K562 (cell line): ENCODE data around the gene COA4. TPM values are rescaled to one million over a fixed set of nuclear protein-coding genes. Genes with fewer than 3 reads are reported as not detected.

Experiments used
- ATAC-seq: fragments of 200-7000 bp; cut with Tn5 transposase; 3 replicates; pipeline ENCODE4 v1.9.1; 2020; ENCODE audit warnings: moderate library complexity
- BruUV-seq: library from RNA; stranded (reverse); fragments of 400-500 nt; replicated peaks from 2 replicates; lab custom pipeline; 2021; lab: Mats Ljungman, UMichigan
- CTCF ChIA-PET: fragments of 300-600 bp; formaldehyde crosslinking; extraction: SDS; loops from one replicate; lab custom pipeline; 2021; ENCODE audit warnings: low intra/inter-chr PET ratio; lab: Yijun Ruan, JAX
- POLR2A ChIA-PET: fragments of 300-600, 350-650 bp; sonication (Branson Sonifier 250); formaldehyde crosslinking; extraction: SDS; loops from one replicate; lab custom pipeline; 2021; ENCODE audit warnings: antibody characterized with exemption, inconsistent platforms; lab: Yijun Ruan, JAX
- DNase-seq, 4 experiments: peaks; one replicate each; pipeline versions ENCODE4 v3.0.0 to v3.0.0-alpha.2; 2011 to 2018; ENCODE audit warnings: low spot score in 3 of 4, mixed read lengths in 3 of 4; ENCODE audit errors: extremely low read depth in 1 of 4
- FAIRE-seq: peaks from 2 replicates; lab custom pipeline; 2011; peaks lifted over from hg19 to GRCh38; lab: Jason Lieb, UNC
- H2AFZ ChIP-seq: 2 replicates; pipeline ENCODE4 v1.6.0; 2011; ENCODE audit warnings: low read depth, low read length, control low read depth, inconsistent platforms
- H3K27ac ChIP-seq: fragments of 200-600 bp; 3 replicates; pipeline ENCODE4 v1.8.0; 2011; ENCODE audit warnings: low read depth, mild to moderate bottlenecking, control low read depth, inconsistent platforms, low read length, moderate library complexity, mixed read lengths; ENCODE audit errors: extremely low read depth
- H3K27me3 ChIP-seq, 2 experiments: fragments of 300-600 bp in 1 of 2; 2 replicates in 1 of 2; 3 replicates in 1 of 2; pipeline versions ENCODE4 v1.6.0 to v1.8.0; 2011; ENCODE audit warnings: inconsistent platforms in 2 of 2, low read length in 2 of 2, mild to moderate bottlenecking in 1 of 2, mixed read lengths in 1 of 2, moderate library complexity in 1 of 2; ENCODE audit not compliant: control insufficient read depth in 2 of 2, insufficient read depth in 2 of 2
- H3K36me3 ChIP-seq: fragments of 300-600 bp; 3 replicates; pipeline ENCODE4 v1.8.0; 2011; ENCODE audit warnings: mild to moderate bottlenecking, low read length, inconsistent platforms; ENCODE audit not compliant: control insufficient read depth, insufficient read depth
- H3K4me1 ChIP-seq, 2 experiments: fragments of 200-600 bp in 1 of 2; replicated peaks in 1 of 2; 2 replicates in 1 of 2; 3 replicates in 1 of 2; pipeline versions ENCODE4 v1.5.1 to v1.8.0; 2011; ENCODE audit warnings: inconsistent platforms in 2 of 2, low read length in 2 of 2, mild to moderate bottlenecking in 1 of 2, mixed read lengths in 1 of 2, moderate library complexity in 1 of 2; ENCODE audit not compliant: control insufficient read depth in 2 of 2, insufficient read depth in 2 of 2
- H3K4me2 ChIP-seq: 2 replicates; pipeline ENCODE4 v1.6.1; 2011; ENCODE audit warnings: low read length, control low read depth, inconsistent platforms, mixed read lengths; ENCODE audit not compliant: insufficient read depth
- H3K4me3 ChIP-seq: fragments of 200-600 bp; sonication (generic), shearing (Covaris generic); 2 replicates; pipeline ENCODE4 v1.5.1; 2016; ENCODE audit warnings: control low read depth, inconsistent platforms
- H3K79me2 ChIP-seq: fragments of 200-600 bp; 3 replicates; pipeline ENCODE4 v1.8.0; 2011; ENCODE audit warnings: low read length, inconsistent platforms; ENCODE audit not compliant: control insufficient read depth, insufficient read depth
- H3K9ac ChIP-seq, 2 experiments: 2 replicates each; pipeline versions ENCODE4 v1.6.0 to v1.6.1; 2011; ENCODE audit warnings: low read depth in 2 of 2, low read length in 2 of 2, control low read depth in 1 of 2, inconsistent platforms in 1 of 2, mild to moderate bottlenecking in 1 of 2, mixed read lengths in 1 of 2; ENCODE audit not compliant: insufficient read depth in 1 of 2
- H3K9me1 ChIP-seq: one replicate; pipeline ENCODE4 v1.6.0; 2011; ENCODE audit warnings: inconsistent platforms, mild to moderate bottlenecking, low read length, moderate library complexity; ENCODE audit not compliant: control insufficient read depth, insufficient read depth
- H3K9me3 ChIP-seq: replicated peaks from 2 replicates; pipeline ENCODE4 v1.5.1; 2011; ENCODE audit warnings: low read depth, low read length, inconsistent platforms; ENCODE audit not compliant: control insufficient read depth, insufficient read depth
- H4K20me1 ChIP-seq: replicated peaks from 2 replicates; pipeline ENCODE4 v1.6.1; 2011; ENCODE audit warnings: low read length, inconsistent platforms, mixed read lengths; ENCODE audit not compliant: control insufficient read depth, insufficient read depth
- BMI1 ChIP-seq: fragments of 150-350 bp; IDR thresholded peaks from 2 replicates; pipeline ENCODE4 v1.6.1; 2014; ENCODE audit warnings: low read length
- FOXA1 ChIP-seq: fragments of 450-650 bp; IDR thresholded peaks from 2 replicates; pipeline ENCODE4 v1.6.1; 2016; ENCODE audit warnings: mild to moderate bottlenecking, borderline replicate concordance
- FOXJ3 ChIP-seq: sonication (generic); formaldehyde crosslinking; IDR thresholded peaks from 2 replicates; pipeline ENCODE4 v1.4.0; 2020; ENCODE audit warnings: mild to moderate bottlenecking, missing genetic modification reagents
- GTF2F1 ChIP-seq: IDR thresholded peaks from 2 replicates; pipeline ENCODE4 v1.6.1; 2011; ENCODE audit warnings: low read depth, low read length, improper control_type of control experiment
- MCM3 ChIP-seq: fragments of 450-650 bp; IDR thresholded peaks from 2 replicates; pipeline ENCODE4 v1.6.1; 2016
- NCOA6 ChIP-seq: fragments of 450-650 bp; IDR thresholded peaks from 2 replicates; pipeline ENCODE4 v1.6.1; 2017; ENCODE audit warnings: mild to moderate bottlenecking
- NR2F6 ChIP-seq: fragments of 450-650 bp; formaldehyde crosslinking; IDR thresholded peaks from 2 replicates; pipeline ENCODE4 v1.4.0; 2020; ENCODE audit warnings: mild to moderate bottlenecking
- POLR2AphosphoS5 ChIP-seq: IDR thresholded peaks from 2 replicates; pipeline ENCODE4 v1.6.1; 2011; ENCODE audit warnings: mild to moderate bottlenecking, low read depth, low read length, moderate library complexity; ENCODE audit not compliant: control insufficient read depth, insufficient read depth
- SMAD4 ChIP-seq: fragments of 250-450 bp; sonication (Bioruptor Pico); conservative IDR thresholded peaks from 2 replicates; pipeline ENCODE4 v1.8.0; 2021; ENCODE audit warnings: inconsistent platforms, mild to moderate bottlenecking, moderate library complexity
- TRIM28 ChIP-seq: fragments of 450-650 bp; IDR thresholded peaks from 2 replicates; pipeline ENCODE4 v1.6.1; 2017
- ZNF140 ChIP-seq: fragments of 250-450 bp; sonication (Bioruptor Pico); IDR thresholded peaks from 2 replicates; pipeline ENCODE4 v1.8.0; 2021; ENCODE audit warnings: moderate library complexity, mild to moderate bottlenecking, inconsistent platforms
- ZNF165 ChIP-seq: fragments of 250-450 bp; sonication (Bioruptor Pico); IDR thresholded peaks from 2 replicates; pipeline ENCODE4 v1.4.0; 2020; ENCODE audit warnings: borderline replicate concordance
- ZNF41 ChIP-seq: fragments of 250-450 bp; sonication (Bioruptor Pico); conservative IDR thresholded peaks from 2 replicates; pipeline ENCODE4 v1.4.0; 2020; ENCODE audit warnings: mild to moderate bottlenecking
- ZNF561 ChIP-seq: fragments of 450-650 bp; formaldehyde crosslinking; conservative IDR thresholded peaks from 2 replicates; pipeline ENCODE4 v1.4.0; 2020; ENCODE audit warnings: mild to moderate bottlenecking, moderate library complexity
- ZSCAN32 ChIP-seq: fragments of 450-650 bp; formaldehyde crosslinking; IDR thresholded peaks from 2 replicates; pipeline ENCODE4 v1.4.0; 2020; ENCODE audit warnings: mild to moderate bottlenecking, moderate library complexity
- WGBS: fragments of 100-300 bp; shearing (Covaris generic); methylation state at CpG from one replicate; pipeline ENCODE4 v1.1.6; 2016; ENCODE audit warnings: low coverage, mixed read lengths; ENCODE audit not compliant: insufficient coverage; ENCODE audit errors: missing lambda C conversion rate; 5-methylcytosine and 5-hydroxymethylcytosine counted together
- in situ Hi-C: fragments of 300-500 bp; cut with MboI; formaldehyde crosslinking; loops from 4 replicates; pipeline ENCODE4 v1.15.0; 2018; ENCODE audit warnings: inconsistent platforms, mixed read lengths
- intact Hi-C: fragments of 100-400 bp; cut with micrococcal nuclease; formaldehyde crosslinking; loops from 2 replicates; pipeline ENCODE4 v1.14.2; 2022
- polyA plus RNA-seq, 8 experiments: library from polyadenylated mRNA; depleted of rRNA in 4 of 8; stranded (reverse) in 5 of 8; unstranded in 3 of 8; fragments of >200 nt; fragmentation: Nextera tagmentation in 2 of 8; fragmentation: Illumina TruSeq in 1 of 8; extraction: Ambion mirVana in 2 of 8; extraction: Trizol in 1 of 8; gene quantifications; 2 replicates each; pipeline versions ENCODE4 v1.2.1 to v1.2.3, GENCODE V29; 2011 to 2014; ENCODE audit warnings: inconsistent platforms in 1 of 8, missing spikeins in 1 of 8
- total RNA-seq, 7 experiments: library from RNA; depleted of rRNA in 6 of 7; stranded (reverse); fragments of >200 nt in 6 of 7; fragmentation: Illumina TruSeq in 2 of 7; extraction: Trizol in 2 of 7; gene quantifications; 2 replicates each; pipeline versions ENCODE4 v1.2.1 to v1.2.3, GENCODE V29; 2011 to 2021; ENCODE audit warnings: low replicate concordance in 1 of 7
- TF ChIP-seq, protein P1 (sequence below): sonication (generic); formaldehyde crosslinking; IDR thresholded peaks from 2 replicates; pipeline ENCODE4 v1.8.0; 2022; ENCODE audit warnings: mild to moderate bottlenecking, low read depth, missing genetic modification reagents
- TF ChIP-seq, protein P2 (sequence below): sonication (generic); formaldehyde crosslinking; IDR thresholded peaks from 2 replicates; pipeline ENCODE4 v1.8.1; 2022; ENCODE audit warnings: missing genetic modification reagents
- TF ChIP-seq, protein P3 (sequence below), 2 experiments: fragments of 250-450 bp in 1 of 2; fragments of 450-650 bp in 1 of 2; sonication (Bioruptor Pico) in 1 of 2; IDR thresholded peaks; 2 replicates each; pipeline versions ENCODE4 v1.6.1 to v1.8.0; 2016 to 2021; ENCODE audit warnings: mild to moderate bottlenecking in 2 of 2, moderate library complexity in 2 of 2, missing compliant biosample characterization in 1 of 2, missing genetic modification characterization in 1 of 2

Gene COA4
- total and polyA plus RNA-seq, 9 of the 15 experiments (the other 6 are each of a cell fraction or from before 2014, with no cell fraction given) = 108 to 255 (median 152) TPM

DNA sequence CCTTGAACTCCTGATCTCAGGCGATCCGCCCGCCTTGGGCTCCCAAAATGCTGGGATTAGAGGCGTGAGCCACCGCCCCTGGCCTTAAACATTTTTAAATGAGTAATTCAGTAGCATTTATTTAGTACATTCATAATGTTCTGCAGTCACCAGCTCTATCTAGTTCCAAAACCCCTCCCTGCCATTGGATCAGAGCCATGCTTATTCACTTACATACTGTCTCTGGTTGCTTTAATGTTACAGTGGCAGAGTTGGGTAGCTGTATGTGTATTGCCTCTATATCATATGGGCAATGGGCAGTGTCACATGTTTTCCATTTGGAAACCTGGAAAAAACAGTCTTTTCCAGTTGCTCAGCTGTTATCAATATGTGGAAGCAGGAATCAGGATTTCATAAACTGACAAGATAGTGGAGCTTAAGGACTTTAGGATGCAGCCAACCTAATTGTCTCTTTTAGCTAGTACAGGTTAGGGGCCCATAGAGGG is 10.5 kb downstream of the COA4 start:
- Histone ChIP-seq H3K36me3 (peaks cover 34% of the 10 kb centered on the region), H3K9me3 (no peaks in the 10 kb centered on the region), H3K79me2 (no peaks in the 10 kb centered on the region), H3K4me1 (no peaks in the 10 kb centered on the region; a peak in 1 of 5 replicates), H2AFZ (no peak overlapping the region), H3K27me3 (no peaks in the 10 kb centered on the region), H3K9ac (no peak overlapping the region), H4K20me1 (no peaks in the 10 kb centered on the region), H3K4me2 (no peak overlapping the region), H3K4me3 (no peak overlapping the region), H3K9me1 (no peaks in the 10 kb centered on the region), H3K27ac (no peak overlapping the region)
- TF ChIP-seq POLR2AphosphoS5 (no peak), SMAD4 (CRISPR knock-in tag) (no peak), FOXA1 (no peak), ZNF41 (CRISPR knock-in tag) (no peak), ZNF140 (CRISPR knock-in tag) (no peak), ZNF165 (no peak), FOXJ3 (CRISPR knock-in tag) (no peak), BMI1 (no peak), NR2F6 (CRISPR knock-in tag) (no peak), ZNF561 (no peak), MCM3 (no peak), ZSCAN32 (CRISPR knock-in tag) (no peak), NCOA6 (no peak), GTF2F1 (no peak), TRIM28 (no peak)
- TF ChIP-seq, protein P1, sequence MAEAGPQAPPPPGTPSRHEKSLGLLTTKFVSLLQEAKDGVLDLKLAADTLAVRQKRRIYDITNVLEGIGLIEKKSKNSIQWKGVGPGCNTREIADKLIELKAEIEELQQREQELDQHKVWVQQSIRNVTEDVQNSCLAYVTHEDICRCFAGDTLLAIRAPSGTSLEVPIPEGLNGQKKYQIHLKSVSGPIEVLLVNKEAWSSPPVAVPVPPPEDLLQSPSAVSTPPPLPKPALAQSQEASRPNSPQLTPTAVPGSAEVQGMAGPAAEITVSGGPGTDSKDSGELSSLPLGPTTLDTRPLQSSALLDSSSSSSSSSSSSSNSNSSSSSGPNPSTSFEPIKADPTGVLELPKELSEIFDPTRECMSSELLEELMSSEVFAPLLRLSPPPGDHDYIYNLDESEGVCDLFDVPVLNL (CRISPR knock-in tag) = no peak
- TF ChIP-seq, protein P2, sequence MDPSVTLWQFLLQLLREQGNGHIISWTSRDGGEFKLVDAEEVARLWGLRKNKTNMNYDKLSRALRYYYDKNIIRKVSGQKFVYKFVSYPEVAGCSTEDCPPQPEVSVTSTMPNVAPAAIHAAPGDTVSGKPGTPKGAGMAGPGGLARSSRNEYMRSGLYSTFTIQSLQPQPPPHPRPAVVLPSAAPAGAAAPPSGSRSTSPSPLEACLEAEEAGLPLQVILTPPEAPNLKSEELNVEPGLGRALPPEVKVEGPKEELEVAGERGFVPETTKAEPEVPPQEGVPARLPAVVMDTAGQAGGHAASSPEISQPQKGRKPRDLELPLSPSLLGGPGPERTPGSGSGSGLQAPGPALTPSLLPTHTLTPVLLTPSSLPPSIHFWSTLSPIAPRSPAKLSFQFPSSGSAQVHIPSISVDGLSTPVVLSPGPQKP (CRISPR knock-in tag) = no peak
- TF ChIP-seq, protein P3, sequence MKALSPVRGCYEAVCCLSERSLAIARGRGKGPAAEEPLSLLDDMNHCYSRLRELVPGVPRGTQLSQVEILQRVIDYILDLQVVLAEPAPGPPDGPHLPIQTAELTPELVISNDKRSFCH (CRISPR knock-in tag; IDR thresholded peaks at IDR 0.05) = no peak
- TF ChIP-seq, protein P3 (tag; IDR thresholded peaks at IDR 0.05) = no peak
- DNase-seq (no peak), FAIRE-seq (no peak), ATAC-seq (no peak)
- in situ Hi-C loops = no loop called here
- BruUV-seq = no TSS peak
- 94% methylated on average over 5 of the region's 5 CpGs for WGBS
- POLR2A ChIA-PET = interaction anchor here (0.6 to 2.3 kb wide), 5 partner anchors 10 to 272 kb away, joined by 3 to 12 read pairs (median 8); no protein-coding TSS in a partner anchor
- CTCF ChIA-PET = no interaction called here
- intact Hi-C loops = no loop called here
